Osteoblast (primary cell): Measurements from ENCODE around the gene DPM3. TPM values are rescaled to one million over a fixed set of nuclear protein-coding genes. Genes with fewer than 3 reads are reported as not detected.

Source experiments
- DNase-seq: peaks from one replicate; pipeline ENCODE4 v3.0.0; 2011; ENCODE audit warnings: low spot score, mixed read lengths; ENCODE audit not compliant: insufficient read length; ENCODE audit errors: missing footprints
- H2AFZ ChIP-seq: 2 replicates; pipeline ENCODE4 v1.6.0; 2011; ENCODE audit warnings: mild to moderate bottlenecking, low read length
- H3K27ac ChIP-seq: 2 replicates; pipeline ENCODE4 v1.5.1; 2011; ENCODE audit warnings: mild to moderate bottlenecking, low read depth, low read length, moderate library complexity
- H3K27me3 ChIP-seq: 2 replicates; pipeline ENCODE4 v1.6.0; 2012; ENCODE audit warnings: mild to moderate bottlenecking, control low read depth, inconsistent platforms, low read length, moderate library complexity; ENCODE audit not compliant: insufficient read depth
- H3K36me3 ChIP-seq: 2 replicates; pipeline ENCODE4 v1.5.1; 2011; ENCODE audit warnings: mild to moderate bottlenecking, low read length, control low read depth, moderate library complexity; ENCODE audit not compliant: insufficient read depth
- H3K4me1 ChIP-seq: 2 replicates; pipeline ENCODE4 v1.5.1; 2011; ENCODE audit warnings: mild to moderate bottlenecking, low read length, control low read depth, moderate library complexity; ENCODE audit not compliant: insufficient read depth
- H3K4me2 ChIP-seq: 2 replicates; pipeline ENCODE4 v1.6.0; 2011; ENCODE audit warnings: mild to moderate bottlenecking, low read length; ENCODE audit not compliant: insufficient read depth
- H3K4me3 ChIP-seq: fragments of 200-600 bp; sonication (generic); 3 replicates; pipeline ENCODE4 v1.5.1; 2012; ENCODE audit warnings: mild to moderate bottlenecking, low read length, inconsistent platforms; ENCODE audit not compliant: insufficient read depth
- H3K79me2 ChIP-seq: 2 replicates; pipeline ENCODE4 v1.6.0; 2012; ENCODE audit warnings: mild to moderate bottlenecking, low read length, control low read depth, inconsistent platforms; ENCODE audit not compliant: insufficient read depth
- H3K9me3 ChIP-seq: 2 replicates; pipeline ENCODE4 v1.5.1; 2011; ENCODE audit warnings: low read depth, low read length, control low read depth
- H4K20me1 ChIP-seq: 2 replicates; pipeline ENCODE4 v1.6.0; 2012; ENCODE audit warnings: mild to moderate bottlenecking, low read length, control low read depth; ENCODE audit not compliant: insufficient read depth
- total RNA-seq: library from RNA; depleted of rRNA; stranded (reverse); fragments of >200 nt; gene quantifications from 2 replicates; pipeline ENCODE4 v1.2.3, GENCODE V29; 2012
- TF ChIP-seq, protein P1 (sequence below): IDR thresholded peaks from 2 replicates; pipeline ENCODE4 v1.5.1; 2011; ENCODE audit warnings: mild to moderate bottlenecking, low read depth, low read length, moderate library complexity; ENCODE audit errors: extremely low read depth

Gene DPM3
- total RNA-seq, 1 donor: 34.4 TPM

DNA sequence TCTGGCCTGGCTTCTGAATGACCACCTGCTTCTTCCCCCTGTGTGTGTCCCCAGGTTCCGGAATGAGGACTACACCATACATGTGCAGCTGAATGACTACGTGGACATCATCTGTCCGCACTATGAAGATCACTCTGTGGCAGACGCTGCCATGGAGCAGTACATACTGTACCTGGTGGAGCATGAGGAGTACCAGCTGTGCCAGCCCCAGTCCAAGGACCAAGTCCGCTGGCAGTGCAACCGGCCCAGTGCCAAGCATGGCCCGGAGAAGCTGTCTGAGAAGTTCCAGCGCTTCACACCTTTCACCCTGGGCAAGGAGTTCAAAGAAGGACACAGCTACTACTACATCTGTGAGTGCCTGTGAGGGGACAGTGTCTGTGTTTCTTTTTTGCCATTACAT, 9.0 kb downstream of the DPM3 start:
- Histone ChIP-seq H3K79me2 (no peaks in the 10 kb centered on the region), H2AFZ (no peak overlapping the region), H3K4me2 (no peak overlapping the region), H4K20me1 (no peaks in the 10 kb centered on the region), H3K9me3 (no peaks in the 10 kb centered on the region), H3K27me3 (peaks cover 38% of the 10 kb centered on the region), H3K36me3 (no peaks in the 10 kb centered on the region), H3K4me1 (peaks cover 23% of the 10 kb centered on the region), H3K27ac (no peak overlapping the region), H3K4me3 (no peak overlapping the region)
- TF ChIP-seq, protein P1, sequence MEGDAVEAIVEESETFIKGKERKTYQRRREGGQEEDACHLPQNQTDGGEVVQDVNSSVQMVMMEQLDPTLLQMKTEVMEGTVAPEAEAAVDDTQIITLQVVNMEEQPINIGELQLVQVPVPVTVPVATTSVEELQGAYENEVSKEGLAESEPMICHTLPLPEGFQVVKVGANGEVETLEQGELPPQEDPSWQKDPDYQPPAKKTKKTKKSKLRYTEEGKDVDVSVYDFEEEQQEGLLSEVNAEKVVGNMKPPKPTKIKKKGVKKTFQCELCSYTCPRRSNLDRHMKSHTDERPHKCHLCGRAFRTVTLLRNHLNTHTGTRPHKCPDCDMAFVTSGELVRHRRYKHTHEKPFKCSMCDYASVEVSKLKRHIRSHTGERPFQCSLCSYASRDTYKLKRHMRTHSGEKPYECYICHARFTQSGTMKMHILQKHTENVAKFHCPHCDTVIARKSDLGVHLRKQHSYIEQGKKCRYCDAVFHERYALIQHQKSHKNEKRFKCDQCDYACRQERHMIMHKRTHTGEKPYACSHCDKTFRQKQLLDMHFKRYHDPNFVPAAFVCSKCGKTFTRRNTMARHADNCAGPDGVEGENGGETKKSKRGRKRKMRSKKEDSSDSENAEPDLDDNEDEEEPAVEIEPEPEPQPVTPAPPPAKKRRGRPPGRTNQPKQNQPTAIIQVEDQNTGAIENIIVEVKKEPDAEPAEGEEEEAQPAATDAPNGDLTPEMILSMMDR: no peak
- DNase-seq: no peak

DNA sequence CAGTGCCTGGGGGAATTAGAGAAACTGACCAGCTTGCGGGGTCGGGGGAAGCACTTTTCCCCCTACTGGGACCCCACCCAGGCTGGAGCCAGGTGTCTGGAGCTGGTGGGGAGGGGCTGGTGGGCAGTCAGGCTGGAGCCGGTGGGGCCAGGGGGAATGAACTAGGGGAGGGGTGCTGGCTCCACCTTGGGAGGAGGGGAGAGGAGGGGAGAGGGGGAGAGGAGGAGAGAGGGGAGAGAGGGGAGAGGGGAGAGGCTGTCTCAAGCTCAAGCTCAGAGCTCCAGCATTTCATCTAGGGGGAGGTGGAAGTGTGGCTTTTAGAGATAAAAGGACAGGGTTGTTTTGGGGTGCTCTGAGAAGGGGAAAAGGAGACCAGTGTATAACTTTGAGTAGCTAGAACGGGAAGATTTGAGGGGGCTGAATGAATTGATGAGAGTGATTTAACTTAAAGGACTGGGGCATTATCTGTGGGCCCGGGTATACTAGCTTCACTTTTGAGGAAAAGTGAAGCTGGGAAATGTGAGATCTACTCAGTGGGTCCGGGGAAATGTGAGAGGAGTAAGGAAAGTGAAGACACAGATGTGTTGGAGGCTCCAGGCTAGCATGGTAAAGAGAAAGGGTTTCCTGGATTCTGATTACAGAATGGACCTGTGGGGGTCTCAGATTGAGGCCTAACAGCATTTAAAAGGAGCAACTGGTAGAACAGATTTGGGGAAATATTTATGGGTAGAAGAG, 9.9 kb downstream of the DPM3 start:
- Histone ChIP-seq H3K9me3 (no peaks in the 10 kb centered on the region), H3K79me2 (no peaks in the 10 kb centered on the region), H2AFZ (no peak overlapping the region), H3K4me1 (peaks cover 23% of the 10 kb centered on the region), H3K4me3 (no peak overlapping the region), H3K36me3 (no peaks in the 10 kb centered on the region), H4K20me1 (no peaks in the 10 kb centered on the region), H3K27ac (no peak overlapping the region), H3K4me2 (peak overlapping the region; percentile 24), H3K27me3 (peaks cover 46% of the 10 kb centered on the region)
- peak; percentile 57 for DNase-seq
- TF ChIP-seq, protein P1: no peak

DNA sequence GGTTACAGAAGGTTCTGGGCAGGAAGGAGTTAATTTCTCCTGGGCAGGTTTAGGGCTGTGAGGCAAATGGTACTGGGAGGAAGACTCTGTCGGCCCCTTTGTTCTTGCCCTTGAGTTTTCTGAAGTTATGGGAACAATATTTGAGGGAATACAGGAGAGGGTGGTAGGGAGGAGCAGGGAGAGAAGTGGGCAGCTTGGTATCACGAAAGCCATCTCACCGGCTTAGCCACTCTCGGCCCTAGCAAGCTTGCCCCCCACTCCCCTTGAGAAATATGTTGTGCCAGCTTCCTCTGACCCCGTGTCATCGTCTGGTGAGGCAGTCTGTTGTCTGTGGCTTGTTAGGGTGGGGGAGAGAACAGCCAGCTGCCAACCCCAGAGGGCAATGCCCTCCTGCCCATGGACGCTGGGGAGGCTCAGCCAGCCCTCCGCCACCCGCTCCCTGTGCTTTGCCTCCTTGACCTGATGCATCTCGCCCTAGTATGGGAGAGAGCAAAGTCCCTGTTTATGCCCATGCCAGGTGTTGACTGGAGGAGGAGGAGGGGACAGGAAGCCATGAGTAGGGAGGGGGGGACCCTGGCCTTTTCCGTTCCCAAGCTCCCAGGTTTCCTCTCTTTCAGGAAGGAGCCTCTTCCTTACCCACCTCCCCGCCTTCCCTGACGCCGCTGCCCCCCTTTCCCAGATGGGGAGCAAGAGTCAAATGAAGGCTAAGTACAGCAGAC, 11.4 kb downstream of the DPM3 start:
- Histone ChIP-seq H3K9me3 (no peaks in the 10 kb centered on the region), H3K4me1 (peaks cover 13% of the 10 kb centered on the region), H3K4me2 (peak overlapping the region; percentile 24), H2AFZ (no peak overlapping the region), H4K20me1 (no peaks in the 10 kb centered on the region), H3K36me3 (no peaks in the 10 kb centered on the region), H3K4me3 (no peak overlapping the region), H3K79me2 (no peaks in the 10 kb centered on the region), H3K27ac (no peak overlapping the region), H3K27me3 (peaks cover 58% of the 10 kb centered on the region)
- DNase-seq: peak; percentile 68
- TF ChIP-seq, protein P1: no peak
